Panc1 (cell line): ENCODE data around the gene DTD1. TPM values are rescaled to one million over a fixed set of nuclear protein-coding genes. Genes with fewer than 3 reads are reported as not detected.

ENCODE experiments used
- ATAC-seq: fragments of 200-7000 bp; cut with Tn5 transposase; 2 replicates; pipeline ENCODE4 v1.9.1; 2020; ENCODE audit warnings: mild to moderate bottlenecking, moderate library complexity
- BruUV-seq: library from RNA; stranded (reverse); fragments of 400-500 nt; replicated peaks from 2 replicates; lab custom pipeline; 2021; lab: Mats Ljungman, UMichigan
- CTCF ChIA-PET: fragments of 300-600 bp; sonication (Branson Sonifier 250); formaldehyde crosslinking; loops from one replicate; lab custom pipeline; 2022; ENCODE audit warnings: antibody characterized with exemption; lab: Charles Lee
- POLR2A ChIA-PET: fragments of 300-600 bp; sonication (Branson Sonifier 250); formaldehyde crosslinking; loops from one replicate; lab custom pipeline; 2022; ENCODE audit warnings: antibody characterized with exemption; lab: Charles Lee
- DNase-seq: peaks from one replicate; pipeline ENCODE4 v3.0.0-alpha.2; 2010; ENCODE audit warnings: low read depth, low spot score
- H3K27ac ChIP-seq: 2 replicates; pipeline ENCODE4 v1.5.1; 2011; ENCODE audit warnings: mild to moderate bottlenecking, low read length, inconsistent platforms
- H3K27me3 ChIP-seq: fragments of 200-500 bp; sonication (Bioruptor generic); 2 replicates; pipeline ENCODE4 v1.6.0; 2014; ENCODE audit warnings: low read length, inconsistent platforms; ENCODE audit not compliant: control insufficient read depth, insufficient read depth
- H3K36me3 ChIP-seq: fragments of 200-500 bp; sonication (Bioruptor generic); 2 replicates; pipeline ENCODE4 v1.5.1; 2014; ENCODE audit warnings: inconsistent platforms, mild to moderate bottlenecking, low read length, moderate library complexity; ENCODE audit not compliant: control insufficient read depth, insufficient read depth
- H3K4me1 ChIP-seq: 2 replicates; pipeline ENCODE4 v1.5.1; 2011; ENCODE audit warnings: inconsistent platforms, mild to moderate bottlenecking, low read length, moderate library complexity; ENCODE audit not compliant: control insufficient read depth, insufficient read depth
- H3K4me3 ChIP-seq, 2 experiments: 2 replicates each; pipeline ENCODE4 v1.5.1; 2011 to 2012; ENCODE audit warnings: low read depth in 2 of 2, low read length in 2 of 2, mild to moderate bottlenecking in 2 of 2, inconsistent platforms in 1 of 2, moderate library complexity in 1 of 2
- H3K9me3 ChIP-seq: fragments of 200-500 bp; sonication (Bioruptor generic); 2 replicates; pipeline ENCODE4 v1.5.1; 2014; ENCODE audit warnings: low read depth, mild to moderate bottlenecking, inconsistent platforms, low read length, moderate library complexity; ENCODE audit not compliant: control insufficient read depth, insufficient read depth
- CTCF ChIP-seq: fragments of 450-650 bp; IDR thresholded peaks from 2 replicates; pipeline ENCODE4 v1.5.1; 2017; ENCODE audit warnings: mild to moderate bottlenecking
- POLR2AphosphoS5 ChIP-seq: IDR thresholded peaks from 2 replicates; pipeline ENCODE4 v1.6.1; 2012; ENCODE audit warnings: mild to moderate bottlenecking, low read depth, low read length, moderate library complexity
- SIN3A ChIP-seq: IDR thresholded peaks from 2 replicates; pipeline ENCODE4 v1.6.1; 2012; ENCODE audit warnings: low read depth, mild to moderate bottlenecking, low read length, moderate library complexity, borderline replicate concordance; ENCODE audit not compliant: insufficient read depth
- TCF7L2 ChIP-seq: IDR thresholded peaks from 2 replicates; pipeline ENCODE4 v1.6.1; 2011; ENCODE audit warnings: mild to moderate bottlenecking, low read depth, low read length, inconsistent platforms
- in situ Hi-C: cut with HindIII; loops from 2 replicates; pipeline ENCODE4 v1.10.0; 2016; ENCODE audit warnings: low sequenced_read_pairs, low pct_unique_long_range_greater_than_20kb
- intact Hi-C: fragments of 100-400 bp; cut with micrococcal nuclease; formaldehyde crosslinking; loops from one replicate; pipeline ENCODE4 v1.10.0; 2022; ENCODE audit not compliant: unreplicated experiment
- total RNA-seq: library from RNA; stranded (reverse); gene quantifications from one replicate; pipeline ENCODE4 v1.2.1, GENCODE V29; 2021; ENCODE audit not compliant: unreplicated experiment
- TF ChIP-seq, protein P1 (sequence below), 2 experiments: IDR thresholded peaks; 2 replicates each; pipeline ENCODE4 v1.6.1; 2011 to 2012; ENCODE audit warnings: low read depth in 2 of 2, control low read depth in 1 of 2, low read length in 1 of 2, mild to moderate bottlenecking in 1 of 2, moderate library complexity in 1 of 2; ENCODE audit not compliant: insufficient read depth in 1 of 2

The DTD1 gene
- total RNA-seq, 1 experiment from 2014 or later, result 23.6 TPM

- CTCF ChIA-PET, result interaction anchor here (0.7 kb wide), 1 partner anchor 141 kb away, joined by 3 read pairs; no protein-coding TSS in a partner anchor
- Histone ChIP-seq H3K4me1 (no peaks in the 10 kb centered on the region), H3K36me3 (peaks cover 11% of the 10 kb centered on the region), H3K4me3 (no peak overlapping the region), H3K9me3 (no peaks in the 10 kb centered on the region), H3K27ac (no peak overlapping the region), H3K27me3 (no peaks in the 10 kb centered on the region)
- no TSS peak for BruUV-seq
- intact Hi-C loops (no loop called here), in situ Hi-C loops (no loop called here)
- TF ChIP-seq, protein P1, sequence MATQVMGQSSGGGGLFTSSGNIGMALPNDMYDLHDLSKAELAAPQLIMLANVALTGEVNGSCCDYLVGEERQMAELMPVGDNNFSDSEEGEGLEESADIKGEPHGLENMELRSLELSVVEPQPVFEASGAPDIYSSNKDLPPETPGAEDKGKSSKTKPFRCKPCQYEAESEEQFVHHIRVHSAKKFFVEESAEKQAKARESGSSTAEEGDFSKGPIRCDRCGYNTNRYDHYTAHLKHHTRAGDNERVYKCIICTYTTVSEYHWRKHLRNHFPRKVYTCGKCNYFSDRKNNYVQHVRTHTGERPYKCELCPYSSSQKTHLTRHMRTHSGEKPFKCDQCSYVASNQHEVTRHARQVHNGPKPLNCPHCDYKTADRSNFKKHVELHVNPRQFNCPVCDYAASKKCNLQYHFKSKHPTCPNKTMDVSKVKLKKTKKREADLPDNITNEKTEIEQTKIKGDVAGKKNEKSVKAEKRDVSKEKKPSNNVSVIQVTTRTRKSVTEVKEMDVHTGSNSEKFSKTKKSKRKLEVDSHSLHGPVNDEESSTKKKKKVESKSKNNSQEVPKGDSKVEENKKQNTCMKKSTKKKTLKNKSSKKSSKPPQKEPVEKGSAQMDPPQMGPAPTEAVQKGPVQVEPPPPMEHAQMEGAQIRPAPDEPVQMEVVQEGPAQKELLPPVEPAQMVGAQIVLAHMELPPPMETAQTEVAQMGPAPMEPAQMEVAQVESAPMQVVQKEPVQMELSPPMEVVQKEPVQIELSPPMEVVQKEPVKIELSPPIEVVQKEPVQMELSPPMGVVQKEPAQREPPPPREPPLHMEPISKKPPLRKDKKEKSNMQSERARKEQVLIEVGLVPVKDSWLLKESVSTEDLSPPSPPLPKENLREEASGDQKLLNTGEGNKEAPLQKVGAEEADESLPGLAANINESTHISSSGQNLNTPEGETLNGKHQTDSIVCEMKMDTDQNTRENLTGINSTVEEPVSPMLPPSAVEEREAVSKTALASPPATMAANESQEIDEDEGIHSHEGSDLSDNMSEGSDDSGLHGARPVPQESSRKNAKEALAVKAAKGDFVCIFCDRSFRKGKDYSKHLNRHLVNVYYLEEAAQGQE (IDR thresholded peaks at IDR 0.05; ENCODE audit: insufficient read depth in 1 of 2, low read depth in 2 of 2, low read length in 1 of 2), result no peak
- no peak for TF ChIP-seq TCF7L2
- no peak for TF ChIP-seq CTCF
- TF ChIP-seq POLR2AphosphoS5, result no peak
- no peak for TF ChIP-seq SIN3A
- ATAC-seq, result no peak
- POLR2A ChIA-PET, result no interaction called here
- DNase-seq, result no peak
Observed at GRCh38 chr20:18553746-18554145, 34.1 kb upstream of the DTD1 start.

DNA sequence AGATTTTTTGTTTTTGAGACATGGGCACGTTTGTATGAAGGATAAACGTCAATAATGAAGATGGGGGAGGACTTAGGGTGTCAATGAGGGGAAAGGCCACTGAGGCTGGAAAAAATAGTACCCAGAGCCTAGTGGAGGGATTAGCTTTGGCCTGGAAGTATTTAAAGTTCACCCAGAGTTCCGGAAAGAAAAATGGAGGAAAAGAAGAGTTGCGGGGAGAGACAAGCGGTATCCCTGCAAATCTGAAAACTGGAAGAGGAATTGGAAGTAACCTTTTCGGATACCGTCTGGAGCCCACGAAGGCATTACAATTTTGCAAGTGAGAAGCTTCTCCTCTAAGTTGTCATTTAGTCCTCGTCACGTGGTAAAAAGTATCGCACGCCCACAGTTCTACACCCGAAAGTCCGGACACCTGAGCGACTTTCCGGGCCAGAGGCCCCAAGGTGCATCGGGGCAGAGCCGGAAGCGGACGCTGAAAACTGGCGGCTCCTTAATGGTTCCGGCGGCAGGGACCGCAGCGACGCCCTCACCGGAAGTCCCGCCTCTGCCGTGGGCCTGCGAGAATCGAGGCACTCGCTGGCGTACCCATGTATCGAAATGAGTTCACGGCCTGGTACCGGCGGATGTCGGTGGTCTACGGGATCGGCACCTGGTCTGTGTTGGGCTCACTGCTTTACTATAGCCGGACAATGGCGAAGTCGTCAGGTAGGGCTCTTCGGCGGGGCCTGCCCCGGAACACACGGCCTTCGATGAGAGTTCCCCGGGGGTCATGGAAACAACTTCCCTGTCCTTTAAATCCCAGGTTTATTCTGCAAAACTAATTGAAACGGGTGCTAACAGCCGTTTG is 20.7 kb upstream of the DTD1 start, which contains the start of gene SMIM26:
Gene SMIM26 (plus strand): TSS at position 541 of the 847 bp plus-strand sequence. CDS start 47 bp downstream, at position 588.
- H3K36me3 ChIP-seq, result peaks cover 7% of the 10 kb centered on the region; the same call in 1 of the 2 replicates
- H3K27ac ChIP-seq, result peak within 1 kb of the TSS; percentile 82
- TSS peak; percentile 98 for BruUV-seq
- no peaks in the 10 kb centered on the region for H3K27me3 ChIP-seq
- H3K4me3 ChIP-seq, result peak within 1 kb of the TSS; percentile 84 to 90
- peak; percentile 50 for TF ChIP-seq TCF7L2
- TF ChIP-seq, protein P1 (IDR thresholded peaks at IDR 0.05; ENCODE audit: insufficient read depth in 1 of 2, low read depth in 2 of 2, low read length in 1 of 2), result no peak
- TF ChIP-seq SIN3A, result 0 out of 2 replicates have a peak, but pooled peaks have one; percentile 55
- no peak for TF ChIP-seq CTCF
- peak; percentile 89 for TF ChIP-seq POLR2AphosphoS5
- intact Hi-C loops (no loop called here), in situ Hi-C loops (no loop called here)
- peak; percentile 87 for DNase-seq
- POLR2A ChIA-PET, result interaction anchor here (0.6 to 0.8 kb wide), 2 partner anchors 60 to 215 kb away, joined by 4 to 5 read pairs; partner anchors contain the start of gene SEC23B
- CTCF ChIA-PET, result interaction anchor here (0.7 kb wide), 1 partner anchor 32 kb away, joined by 5 read pairs; no protein-coding TSS in a partner anchor
- no peaks in the 10 kb centered on the region for H3K4me1 ChIP-seq
- no peaks in the 10 kb centered on the region for H3K9me3 ChIP-seq
- peak; percentile 100 for ATAC-seq
